ENCODE data around the gene ANKMY1. TPM values are rescaled to one million over a fixed set of nuclear protein-coding genes. Genes with fewer than 3 reads are reported as not detected.

ANKMY1 gene, protein sequence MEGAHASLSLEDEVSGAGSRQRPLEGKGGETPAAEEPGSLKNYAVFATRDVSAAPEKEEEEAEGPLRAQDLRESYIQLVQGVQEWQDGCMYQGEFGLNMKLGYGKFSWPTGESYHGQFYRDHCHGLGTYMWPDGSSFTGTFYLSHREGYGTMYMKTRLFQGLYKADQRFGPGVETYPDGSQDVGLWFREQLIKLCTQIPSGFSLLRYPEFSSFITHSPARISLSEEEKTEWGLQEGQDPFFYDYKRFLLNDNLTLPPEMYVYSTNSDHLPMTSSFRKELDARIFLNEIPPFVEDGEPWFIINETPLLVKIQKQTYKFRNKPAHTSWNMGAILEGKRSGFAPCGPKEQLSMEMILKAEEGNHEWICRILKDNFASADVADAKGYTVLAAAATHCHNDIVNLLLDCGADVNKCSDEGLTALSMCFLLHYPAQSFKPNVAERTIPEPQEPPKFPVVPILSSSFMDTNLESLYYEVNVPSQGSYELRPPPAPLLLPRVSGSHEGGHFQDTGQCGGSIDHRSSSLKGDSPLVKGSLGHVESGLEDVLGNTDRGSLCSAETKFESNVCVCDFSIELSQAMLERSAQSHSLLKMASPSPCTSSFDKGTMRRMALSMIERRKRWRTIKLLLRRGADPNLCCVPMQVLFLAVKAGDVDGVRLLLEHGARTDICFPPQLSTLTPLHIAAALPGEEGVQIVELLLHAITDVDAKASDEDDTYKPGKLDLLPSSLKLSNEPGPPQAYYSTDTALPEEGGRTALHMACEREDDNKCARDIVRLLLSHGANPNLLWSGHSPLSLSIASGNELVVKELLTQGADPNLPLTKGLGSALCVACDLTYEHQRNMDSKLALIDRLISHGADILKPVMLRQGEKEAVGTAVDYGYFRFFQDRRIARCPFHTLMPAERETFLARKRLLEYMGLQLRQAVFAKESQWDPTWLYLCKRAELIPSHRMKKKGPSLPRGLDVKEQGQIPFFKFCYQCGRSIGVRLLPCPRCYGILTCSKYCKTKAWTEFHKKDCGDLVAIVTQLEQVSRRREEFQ
- total RNA-seq (6.7 and 9.2 TPM in 2 replicates), polyA plus RNA-seq (7.8 and 11.1 TPM in 2 replicates)

DNA sequence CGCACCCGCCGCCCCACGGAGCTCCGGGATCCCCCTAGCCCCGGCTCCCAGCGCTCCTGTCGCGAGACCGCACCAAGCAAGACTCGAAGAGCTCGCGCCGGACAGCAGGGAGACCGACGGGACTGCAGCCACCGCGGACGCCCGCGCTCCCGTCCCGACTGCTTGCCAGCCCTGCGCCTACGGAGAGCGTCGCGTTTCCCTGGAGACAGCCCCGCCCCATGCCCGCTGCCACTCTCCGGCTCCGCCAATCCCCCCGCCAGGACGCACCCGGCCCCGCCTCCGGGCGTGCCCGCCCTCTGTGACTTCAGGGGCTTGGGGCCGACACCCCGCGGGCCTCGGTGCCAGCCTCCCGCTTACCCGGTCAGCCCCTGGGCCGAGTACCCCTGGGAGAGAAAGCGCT is at the start of gene ANKMY1:
ANKMY1 (minus strand) TSS at position 181 of the 400 bp plus-strand sequence. CDS start 653 bp downstream, outside the sequence.
- peaks cover 34% of the 10 kb centered on the region for H3K4me1 ChIP-seq (ENCODE audit: insufficient read depth)
- peak within 1 kb of the TSS; percentile 100 for H3K4me2 ChIP-seq
- no peaks in the 10 kb centered on the region for H3K36me3 ChIP-seq (replicated peaks; ENCODE audit: insufficient read depth, low read depth)
- H3K9me3 ChIP-seq (ENCODE audit: low read depth) = no peaks in the 10 kb centered on the region
- no peaks in the 10 kb centered on the region for H3K9me2 ChIP-seq (replicated peaks; ENCODE audit: insufficient read depth)
- H3K79me2 ChIP-seq = peaks cover 54% of the 10 kb centered on the region
- peak within 1 kb of the TSS; percentile 62 for H3K4me3 ChIP-seq
- WGBS (ENCODE audit: low lambda C conversion rate, missing lambda C conversion rate) = 19% methylated on average over 10 of the region's 47 CpGs
- H4K20me1 ChIP-seq (ENCODE audit: insufficient read depth, poor library complexity, severe bottlenecking) = peaks cover 18% of the 10 kb centered on the region
- no peak for TF ChIP-seq EZH2 (IDR thresholded peaks at IDR 0.05; ENCODE audit: borderline replicate concordance)
- no peaks in the 10 kb centered on the region for H3K27me3 ChIP-seq
- H3K27ac ChIP-seq = no peak within 1 kb of the TSS
- H2AFZ ChIP-seq = no peak within 1 kb of the TSS
- DNase-seq (ENCODE audit: low spot score) = peak; percentile 88

DNA sequence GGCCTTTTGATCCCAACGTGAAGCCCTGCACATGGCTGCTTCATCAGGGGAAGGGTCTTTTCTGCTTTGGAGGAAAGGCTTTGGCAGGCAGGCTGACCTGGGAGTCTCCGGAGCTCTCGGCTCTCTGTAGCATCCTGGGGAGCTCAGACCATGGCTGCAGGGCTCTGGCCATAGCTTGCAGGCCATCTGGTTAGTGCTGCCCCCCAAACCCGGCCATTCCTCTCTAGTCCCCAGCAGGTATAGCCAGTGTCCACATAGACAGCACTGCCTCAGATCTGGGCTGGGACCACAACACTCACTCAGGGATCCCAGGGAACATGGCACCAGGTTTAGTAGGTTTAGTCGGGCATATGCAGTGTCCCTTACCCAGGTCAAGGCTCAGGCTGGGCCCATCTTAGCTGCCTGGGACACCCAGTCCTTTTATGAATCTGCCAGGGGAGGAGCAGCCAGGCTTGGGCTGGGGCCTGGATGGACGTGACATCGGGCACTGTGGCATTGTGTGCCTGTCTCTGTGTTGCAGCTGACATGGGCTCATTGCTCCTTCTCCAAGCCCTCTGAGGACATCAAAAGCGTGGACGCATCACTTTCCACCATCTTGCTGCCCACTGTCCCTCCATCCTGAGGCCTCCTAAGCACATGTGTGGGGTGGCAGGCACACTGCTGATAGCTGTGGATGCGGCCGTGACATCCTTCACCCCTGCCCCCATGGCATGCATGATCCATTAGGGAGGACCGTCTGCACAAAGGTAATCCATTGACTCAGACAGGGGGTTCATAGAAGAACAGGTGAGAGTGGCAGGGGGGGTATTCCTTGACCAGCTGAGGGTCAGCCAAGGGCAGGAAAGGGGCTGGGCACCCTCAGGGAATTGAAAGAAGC is 48.3 kb upstream of the ANKMY1 start:
- Histone ChIP-seq H3K9me2 (replicated peaks; ENCODE audit: insufficient read depth) (no peaks in the 10 kb centered on the region), H3K27me3 (no peaks in the 10 kb centered on the region), H3K36me3 (replicated peaks; ENCODE audit: insufficient read depth, low read depth) (no peaks in the 10 kb centered on the region), H3K4me2 (peak overlapping the region; percentile 59), H3K27ac (peak overlapping the region; percentile 82), H2AFZ (no peak overlapping the region), H3K79me2 (peaks cover 12% of the 10 kb centered on the region), H3K4me1 (ENCODE audit: insufficient read depth) (peaks cover 12% of the 10 kb centered on the region), H4K20me1 (ENCODE audit: insufficient read depth, poor library complexity, severe bottlenecking) (no peaks in the 10 kb centered on the region), H3K9me3 (ENCODE audit: low read depth) (no peaks in the 10 kb centered on the region), H3K4me3 (no peak overlapping the region)
- WGBS (ENCODE audit: low lambda C conversion rate, missing lambda C conversion rate) = 93% methylated on average over 12 of the region's 12 CpGs
- no peak for DNase-seq (ENCODE audit: low spot score)
- TF ChIP-seq EZH2 (IDR thresholded peaks at IDR 0.05; ENCODE audit: borderline replicate concordance) (no peak), EZH2phosphoT487 (IDR thresholded peaks at IDR 0.05; ENCODE audit: low read depth, severe bottlenecking, unreplicated experiment) (no peak)
- TF ChIP-seq, protein P1, sequence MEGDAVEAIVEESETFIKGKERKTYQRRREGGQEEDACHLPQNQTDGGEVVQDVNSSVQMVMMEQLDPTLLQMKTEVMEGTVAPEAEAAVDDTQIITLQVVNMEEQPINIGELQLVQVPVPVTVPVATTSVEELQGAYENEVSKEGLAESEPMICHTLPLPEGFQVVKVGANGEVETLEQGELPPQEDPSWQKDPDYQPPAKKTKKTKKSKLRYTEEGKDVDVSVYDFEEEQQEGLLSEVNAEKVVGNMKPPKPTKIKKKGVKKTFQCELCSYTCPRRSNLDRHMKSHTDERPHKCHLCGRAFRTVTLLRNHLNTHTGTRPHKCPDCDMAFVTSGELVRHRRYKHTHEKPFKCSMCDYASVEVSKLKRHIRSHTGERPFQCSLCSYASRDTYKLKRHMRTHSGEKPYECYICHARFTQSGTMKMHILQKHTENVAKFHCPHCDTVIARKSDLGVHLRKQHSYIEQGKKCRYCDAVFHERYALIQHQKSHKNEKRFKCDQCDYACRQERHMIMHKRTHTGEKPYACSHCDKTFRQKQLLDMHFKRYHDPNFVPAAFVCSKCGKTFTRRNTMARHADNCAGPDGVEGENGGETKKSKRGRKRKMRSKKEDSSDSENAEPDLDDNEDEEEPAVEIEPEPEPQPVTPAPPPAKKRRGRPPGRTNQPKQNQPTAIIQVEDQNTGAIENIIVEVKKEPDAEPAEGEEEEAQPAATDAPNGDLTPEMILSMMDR (IDR thresholded peaks at IDR 0.05; ENCODE audit: poor library complexity) = no peak

DNA sequence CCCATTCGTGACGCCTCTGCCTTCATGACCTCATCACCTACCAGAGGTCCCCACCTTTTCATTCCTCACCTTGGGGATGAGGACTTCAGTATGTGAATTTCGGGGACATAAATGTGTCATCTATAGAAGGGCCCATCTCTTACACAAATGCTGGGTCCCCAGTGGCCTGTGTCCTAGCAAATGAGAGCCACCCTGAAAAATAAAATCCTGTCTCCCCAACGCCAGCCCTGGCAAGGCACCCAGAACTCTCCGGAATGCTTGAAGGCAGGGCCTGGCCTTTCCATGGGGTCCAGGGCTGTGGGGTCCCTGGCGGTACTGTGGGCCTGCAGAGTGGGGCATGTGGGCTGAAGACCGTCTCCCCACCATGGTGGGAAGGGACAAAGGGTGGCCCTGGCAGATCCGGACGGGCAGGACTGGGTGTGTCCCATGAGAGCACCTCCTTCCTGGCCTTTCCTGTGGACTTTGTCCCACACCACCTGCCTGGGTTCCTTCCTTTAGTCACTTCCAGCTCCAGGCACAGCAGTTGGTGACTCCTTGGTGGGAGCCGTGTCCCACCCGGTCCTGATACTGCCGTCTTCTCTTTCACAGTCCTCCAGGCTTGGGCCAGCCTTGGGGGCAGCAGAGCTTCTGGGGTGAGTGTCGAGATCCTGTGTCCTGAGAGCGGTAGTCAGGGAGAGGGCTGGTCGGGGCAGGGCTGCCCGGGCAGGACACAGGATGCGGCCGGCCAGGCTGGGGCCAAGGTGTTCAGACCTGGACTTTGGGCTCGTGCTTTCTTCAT is 47.3 kb upstream of the ANKMY1 start:
- Histone ChIP-seq H3K4me1 (ENCODE audit: insufficient read depth) (peaks cover 12% of the 10 kb centered on the region), H3K9me2 (replicated peaks; ENCODE audit: insufficient read depth) (no peaks in the 10 kb centered on the region), H4K20me1 (ENCODE audit: insufficient read depth, poor library complexity, severe bottlenecking) (no peaks in the 10 kb centered on the region), H3K79me2 (peaks cover 10% of the 10 kb centered on the region), H3K27me3 (no peaks in the 10 kb centered on the region), H3K4me3 (no peak overlapping the region), H3K36me3 (replicated peaks; ENCODE audit: insufficient read depth, low read depth) (no peaks in the 10 kb centered on the region), H2AFZ (no peak overlapping the region), H3K27ac (peak overlapping the region; percentile 82), H3K9me3 (ENCODE audit: low read depth) (no peaks in the 10 kb centered on the region), H3K4me2 (peak overlapping the region; percentile 59)
- 85% methylated on average over 19 of the region's 19 CpGs for WGBS (ENCODE audit: low lambda C conversion rate, missing lambda C conversion rate)
- TF ChIP-seq EZH2 (IDR thresholded peaks at IDR 0.05; ENCODE audit: borderline replicate concordance) (no peak), EZH2phosphoT487 (IDR thresholded peaks at IDR 0.05; ENCODE audit: low read depth, severe bottlenecking, unreplicated experiment) (no peak)
- TF ChIP-seq, protein P1 (IDR thresholded peaks at IDR 0.05; ENCODE audit: poor library complexity) = no peak
- DNase-seq (ENCODE audit: low spot score) = peak; percentile 63

All from hepatocyte (in vitro differentiated cells).